ENCODE results near the gene HLA-DMA.

The HLA-DMA gene

GRCh38 chr6:32905078-32905477, 47.8 kb downstream of the HLA-DMA start:
- Histone ChIP-seq H3K4me1 (ENCODE audit: control insufficient read depth, low read depth, low read length) (no peaks in the 10 kb centered on the region), H3K9ac (ENCODE audit: low read length) (no peak overlapping the region), H3K27ac (ENCODE audit: low read length) (no peak overlapping the region)

DNA sequence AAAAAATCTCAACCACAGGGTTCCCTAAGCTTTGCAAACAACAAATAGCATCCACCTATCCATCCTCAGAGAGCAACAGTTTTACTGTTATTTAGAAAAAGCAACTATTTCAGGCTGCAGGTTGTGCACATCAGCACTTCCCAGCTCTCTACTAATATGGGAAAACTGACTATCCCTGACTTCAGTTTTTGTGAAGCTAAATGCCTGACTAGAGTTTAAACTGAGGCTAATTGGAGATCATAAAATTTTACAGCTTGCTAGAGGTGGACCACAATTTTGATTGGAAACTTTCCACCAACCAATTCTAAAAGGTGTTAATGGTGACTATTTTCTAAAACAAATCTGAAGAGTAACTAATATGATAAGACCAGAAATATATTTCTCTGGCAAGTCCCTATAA, 48.9 kb downstream of the HLA-DMA start:
- H3K27me3 ChIP-seq (ENCODE audit: control insufficient read depth, insufficient read depth, low read length), result no peaks in the 10 kb centered on the region
- H3K4me3 ChIP-seq (ENCODE audit: low read length), result no peak overlapping the region
- H3K27ac ChIP-seq (ENCODE audit: low read length), result no peak overlapping the region
- H3K4me1 ChIP-seq (ENCODE audit: control insufficient read depth, low read depth, low read length), result no peaks in the 10 kb centered on the region
- H3K9ac ChIP-seq (ENCODE audit: low read length), result no peak overlapping the region
- H3K9me3 ChIP-seq (ENCODE audit: control insufficient read depth, low read depth, low read length), result no peaks in the 10 kb centered on the region
- H3K36me3 ChIP-seq (ENCODE audit: control insufficient read depth, low read depth, low read length), result peaks cover 7% of the 10 kb centered on the region

More at GRCh38 chr6:32905078-32905477, 47.8 kb downstream of the HLA-DMA start:
- H3K27me3 ChIP-seq (ENCODE audit: control insufficient read depth, insufficient read depth, low read length), result no peaks in the 10 kb centered on the region
- no peak overlapping the region for H3K4me3 ChIP-seq (ENCODE audit: low read length)
- peaks cover 7% of the 10 kb centered on the region for H3K36me3 ChIP-seq (ENCODE audit: control insufficient read depth, low read depth, low read length)
- no peaks in the 10 kb centered on the region for H3K9me3 ChIP-seq (ENCODE audit: control insufficient read depth, low read depth, low read length)
